K562 (cell line): ENCODE data around the gene FAM120B. TPM values are rescaled to one million over a fixed set of nuclear protein-coding genes. Genes with fewer than 3 reads are reported as not detected.

Experiments used
- ATAC-seq: fragments of 200-7000 bp; cut with Tn5 transposase; 3 replicates; pipeline ENCODE4 v1.9.1; 2020; ENCODE audit warnings: moderate library complexity
- BruUV-seq: library from RNA; stranded (reverse); fragments of 400-500 nt; replicated peaks from 2 replicates; lab custom pipeline; 2021; lab: Mats Ljungman, UMichigan
- CTCF ChIA-PET: fragments of 300-600 bp; formaldehyde crosslinking; extraction: SDS; loops from one replicate; lab custom pipeline; 2021; ENCODE audit warnings: low intra/inter-chr PET ratio; lab: Yijun Ruan, JAX
- POLR2A ChIA-PET: fragments of 300-600, 350-650 bp; sonication (Branson Sonifier 250); formaldehyde crosslinking; extraction: SDS; loops from one replicate; lab custom pipeline; 2021; ENCODE audit warnings: antibody characterized with exemption, inconsistent platforms; lab: Yijun Ruan, JAX
- DNase-seq, 4 experiments: peaks; one replicate each; pipeline versions ENCODE4 v3.0.0 to v3.0.0-alpha.2; 2011 to 2018; ENCODE audit warnings: low spot score in 3 of 4, mixed read lengths in 3 of 4; ENCODE audit errors: extremely low read depth in 1 of 4
- FAIRE-seq: peaks from 2 replicates; lab custom pipeline; 2011; peaks lifted over from hg19 to GRCh38; lab: Jason Lieb, UNC
- H2AFZ ChIP-seq: 2 replicates; pipeline ENCODE4 v1.6.0; 2011; ENCODE audit warnings: low read depth, low read length, control low read depth, inconsistent platforms
- H3K27ac ChIP-seq: fragments of 200-600 bp; 3 replicates; pipeline ENCODE4 v1.8.0; 2011; ENCODE audit warnings: low read depth, mild to moderate bottlenecking, control low read depth, inconsistent platforms, low read length, moderate library complexity, mixed read lengths; ENCODE audit errors: extremely low read depth
- H3K27me3 ChIP-seq, 2 experiments: fragments of 300-600 bp in 1 of 2; 2 replicates in 1 of 2; 3 replicates in 1 of 2; pipeline versions ENCODE4 v1.6.0 to v1.8.0; 2011; ENCODE audit warnings: inconsistent platforms in 2 of 2, low read length in 2 of 2, mild to moderate bottlenecking in 1 of 2, mixed read lengths in 1 of 2, moderate library complexity in 1 of 2; ENCODE audit not compliant: control insufficient read depth in 2 of 2, insufficient read depth in 2 of 2
- H3K36me3 ChIP-seq: fragments of 300-600 bp; 3 replicates; pipeline ENCODE4 v1.8.0; 2011; ENCODE audit warnings: mild to moderate bottlenecking, low read length, inconsistent platforms; ENCODE audit not compliant: control insufficient read depth, insufficient read depth
- H3K4me1 ChIP-seq, 2 experiments: fragments of 200-600 bp in 1 of 2; replicated peaks in 1 of 2; 2 replicates in 1 of 2; 3 replicates in 1 of 2; pipeline versions ENCODE4 v1.5.1 to v1.8.0; 2011; ENCODE audit warnings: inconsistent platforms in 2 of 2, low read length in 2 of 2, mild to moderate bottlenecking in 1 of 2, mixed read lengths in 1 of 2, moderate library complexity in 1 of 2; ENCODE audit not compliant: control insufficient read depth in 2 of 2, insufficient read depth in 2 of 2
- H3K4me2 ChIP-seq: 2 replicates; pipeline ENCODE4 v1.6.1; 2011; ENCODE audit warnings: low read length, control low read depth, inconsistent platforms, mixed read lengths; ENCODE audit not compliant: insufficient read depth
- H3K4me3 ChIP-seq: fragments of 200-600 bp; sonication (generic), shearing (Covaris generic); 2 replicates; pipeline ENCODE4 v1.5.1; 2016; ENCODE audit warnings: control low read depth, inconsistent platforms
- H3K79me2 ChIP-seq: fragments of 200-600 bp; 3 replicates; pipeline ENCODE4 v1.8.0; 2011; ENCODE audit warnings: low read length, inconsistent platforms; ENCODE audit not compliant: control insufficient read depth, insufficient read depth
- H3K9ac ChIP-seq, 2 experiments: 2 replicates each; pipeline versions ENCODE4 v1.6.0 to v1.6.1; 2011; ENCODE audit warnings: low read depth in 2 of 2, low read length in 2 of 2, control low read depth in 1 of 2, inconsistent platforms in 1 of 2, mild to moderate bottlenecking in 1 of 2, mixed read lengths in 1 of 2; ENCODE audit not compliant: insufficient read depth in 1 of 2
- H3K9me1 ChIP-seq: one replicate; pipeline ENCODE4 v1.6.0; 2011; ENCODE audit warnings: inconsistent platforms, mild to moderate bottlenecking, low read length, moderate library complexity; ENCODE audit not compliant: control insufficient read depth, insufficient read depth
- H3K9me3 ChIP-seq: replicated peaks from 2 replicates; pipeline ENCODE4 v1.5.1; 2011; ENCODE audit warnings: low read depth, low read length, inconsistent platforms; ENCODE audit not compliant: control insufficient read depth, insufficient read depth
- H4K20me1 ChIP-seq: replicated peaks from 2 replicates; pipeline ENCODE4 v1.6.1; 2011; ENCODE audit warnings: low read length, inconsistent platforms, mixed read lengths; ENCODE audit not compliant: control insufficient read depth, insufficient read depth
- ARHGAP35 ChIP-seq: fragments of 450-650 bp; IDR thresholded peaks from 2 replicates; pipeline ENCODE4 v1.6.1; 2018; ENCODE audit not compliant: partially characterized antibody
- ILK ChIP-seq: fragments of 450-650 bp; IDR thresholded peaks from 2 replicates; pipeline ENCODE4 v1.6.1; 2016; ENCODE audit warnings: missing genetic modification characterization, low read depth, mild to moderate bottlenecking, missing compliant biosample characterization, moderate library complexity, borderline replicate concordance
- MITF ChIP-seq: IDR thresholded peaks from 2 replicates; pipeline ENCODE4 v1.6.1; 2014; ENCODE audit warnings: antibody characterized with exemption
- NR0B1 ChIP-seq: fragments of 450-650 bp; IDR thresholded peaks from one replicate; pipeline ENCODE4 v1.6.1; 2018; ENCODE audit warnings: mild to moderate bottlenecking, moderate library complexity; ENCODE audit not compliant: partially characterized antibody
- POLR2AphosphoS5 ChIP-seq: IDR thresholded peaks from 2 replicates; pipeline ENCODE4 v1.6.1; 2011; ENCODE audit warnings: mild to moderate bottlenecking, low read depth, low read length, moderate library complexity; ENCODE audit not compliant: control insufficient read depth, insufficient read depth
- SMARCA4 ChIP-seq: fragments of 450-650 bp; IDR thresholded peaks from 2 replicates; pipeline ENCODE4 v1.6.1; 2016
- SMARCA5 ChIP-seq: fragments of 450-650 bp; IDR thresholded peaks from 2 replicates; pipeline ENCODE4 v1.6.1; 2016
- TEAD4 ChIP-seq, 2 experiments: sonication (generic) in 1 of 2; formaldehyde crosslinking in 1 of 2; IDR thresholded peaks; 2 replicates each; pipeline versions ENCODE4 v1.6.1 to v1.8.0; 2012 to 2022; ENCODE audit warnings: borderline replicate concordance in 1 of 2, inconsistent platforms in 1 of 2, low read length in 1 of 2, mild to moderate bottlenecking in 1 of 2, missing genetic modification reagents in 1 of 2
- ZNF589 ChIP-seq: fragments of 200-800 bp; sonication (Bioruptor generic); IDR thresholded peaks from 2 replicates; pipeline ENCODE4 v1.6.1; 2016; ENCODE audit warnings: low read depth, missing genetic modification characterization, missing compliant biosample characterization
- ZNF668 ChIP-seq: fragments of 250-450 bp; sonication (Bioruptor Pico); IDR thresholded peaks from 2 replicates; pipeline ENCODE4 v1.8.0; 2022; ENCODE audit warnings: mild to moderate bottlenecking, inconsistent platforms
- WGBS: fragments of 100-300 bp; shearing (Covaris generic); methylation state at CpG from one replicate; pipeline ENCODE4 v1.1.6; 2016; ENCODE audit warnings: low coverage, mixed read lengths; ENCODE audit not compliant: insufficient coverage; ENCODE audit errors: missing lambda C conversion rate; 5-methylcytosine and 5-hydroxymethylcytosine counted together
- in situ Hi-C: fragments of 300-500 bp; cut with MboI; formaldehyde crosslinking; loops from 4 replicates; pipeline ENCODE4 v1.15.0; 2018; ENCODE audit warnings: inconsistent platforms, mixed read lengths
- intact Hi-C: fragments of 100-400 bp; cut with micrococcal nuclease; formaldehyde crosslinking; loops from 2 replicates; pipeline ENCODE4 v1.14.2; 2022
- polyA plus RNA-seq, 8 experiments: library from polyadenylated mRNA; depleted of rRNA in 4 of 8; stranded (reverse) in 5 of 8; unstranded in 3 of 8; fragments of >200 nt; fragmentation: Nextera tagmentation in 2 of 8; fragmentation: Illumina TruSeq in 1 of 8; extraction: Ambion mirVana in 2 of 8; extraction: Trizol in 1 of 8; gene quantifications; 2 replicates each; pipeline versions ENCODE4 v1.2.1 to v1.2.3, GENCODE V29; 2011 to 2014; ENCODE audit warnings: inconsistent platforms in 1 of 8, missing spikeins in 1 of 8
- total RNA-seq, 7 experiments: library from RNA; depleted of rRNA in 6 of 7; stranded (reverse); fragments of >200 nt in 6 of 7; fragmentation: Illumina TruSeq in 2 of 7; extraction: Trizol in 2 of 7; gene quantifications; 2 replicates each; pipeline versions ENCODE4 v1.2.1 to v1.2.3, GENCODE V29; 2011 to 2021; ENCODE audit warnings: low replicate concordance in 1 of 7

Gene FAM120B
- total and polyA plus RNA-seq, 9 of the 15 experiments (the other 6 are each of a cell fraction or from before 2014, with no cell fraction given) = 3.5 to 22.6 (median 14.7) TPM

GRCh38 chr6:170393807-170394399 is 87.3 kb downstream of the FAM120B start:
- DNase-seq = no peak
- Histone ChIP-seq H3K4me2 (no peak overlapping the region), H4K20me1 (no peaks in the 10 kb centered on the region), H2AFZ (no peak overlapping the region), H3K27ac (no peak overlapping the region), H3K4me1 (peaks cover 0 to 4% of the 10 kb centered on the region in 2 experiments; a peak in 1 of 5 replicates), H3K9ac (no peak overlapping the region), H3K79me2 (no peaks in the 10 kb centered on the region), H3K27me3 (no peaks in the 10 kb centered on the region), H3K9me1 (no peaks in the 10 kb centered on the region), H3K36me3 (peaks cover 55% of the 10 kb centered on the region), H3K9me3 (no peaks in the 10 kb centered on the region), H3K4me3 (no peak overlapping the region)
- intact Hi-C loops = no loop called here
- FAIRE-seq = no peak
- in situ Hi-C loops = no loop called here
- POLR2A ChIA-PET = interaction anchor here (0.6 kb wide), 1 partner anchor 65 kb away, joined by 3 read pairs; no protein-coding TSS in a partner anchor
- no peak for ATAC-seq
- no TSS peak for BruUV-seq
- WGBS = 92% methylated on average over 9 of the region's 9 CpGs
- TF ChIP-seq ILK (tag) (no peak), MITF (no peak), ZNF589 (CRISPR knock-in tag) (no peak), ARHGAP35 (no peak), NR0B1 (no peak), POLR2AphosphoS5 (no peak), TEAD4 (IDR thresholded peaks at IDR 0.05; ENCODE audit: low read length) (no peak), TEAD4 (CRISPR knock-in tag; IDR thresholded peaks at IDR 0.05; ENCODE audit: borderline replicate concordance) (no peak), SMARCA4 (no peak), SMARCA5 (no peak), ZNF668 (CRISPR knock-in tag) (no peak)
- CTCF ChIA-PET = no interaction called here
